Measurements from ENCODE around the gene VTA1.

Gene VTA1

DNA sequence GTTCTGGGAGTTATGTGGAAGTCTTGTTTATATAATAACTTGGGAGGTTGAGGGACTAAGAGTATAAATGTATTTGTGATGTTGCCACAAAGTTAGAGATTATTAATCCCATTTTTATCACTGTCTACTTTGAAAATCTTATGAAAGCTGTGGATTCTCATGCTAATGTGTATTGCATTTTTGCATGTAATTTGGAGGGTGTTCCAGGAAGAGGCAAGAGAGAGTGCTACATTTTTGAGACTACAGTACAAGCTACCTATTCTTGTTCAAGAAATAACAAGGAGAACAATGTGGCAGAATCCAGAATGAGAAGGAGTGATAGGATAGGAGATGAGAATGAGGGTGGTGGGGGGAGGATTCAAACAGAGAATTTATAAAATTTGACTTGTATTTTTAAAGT is 34.9 kb downstream of the VTA1 start:
- no peaks in the 10 kb centered on the region for H3K79me2 ChIP-seq (ENCODE audit: insufficient read depth, low read depth)
- H3K4me3 ChIP-seq (IDR thresholded peaks at IDR 0.05; ENCODE audit: insufficient read depth, low read depth, low read length): no peak overlapping the region
- H2AFZ ChIP-seq (ENCODE audit: low read depth): no peak overlapping the region
- no peak overlapping the region for H3K9ac ChIP-seq
- H4K20me1 ChIP-seq (ENCODE audit: insufficient read depth): no peaks in the 10 kb centered on the region
- H3K4me1 ChIP-seq (ENCODE audit: low read depth, poor library complexity, severe bottlenecking): no peaks in the 10 kb centered on the region
- no peaks in the 10 kb centered on the region for H3K27me3 ChIP-seq (ENCODE audit: insufficient read depth, low read depth)
- TF ChIP-seq, protein P1, sequence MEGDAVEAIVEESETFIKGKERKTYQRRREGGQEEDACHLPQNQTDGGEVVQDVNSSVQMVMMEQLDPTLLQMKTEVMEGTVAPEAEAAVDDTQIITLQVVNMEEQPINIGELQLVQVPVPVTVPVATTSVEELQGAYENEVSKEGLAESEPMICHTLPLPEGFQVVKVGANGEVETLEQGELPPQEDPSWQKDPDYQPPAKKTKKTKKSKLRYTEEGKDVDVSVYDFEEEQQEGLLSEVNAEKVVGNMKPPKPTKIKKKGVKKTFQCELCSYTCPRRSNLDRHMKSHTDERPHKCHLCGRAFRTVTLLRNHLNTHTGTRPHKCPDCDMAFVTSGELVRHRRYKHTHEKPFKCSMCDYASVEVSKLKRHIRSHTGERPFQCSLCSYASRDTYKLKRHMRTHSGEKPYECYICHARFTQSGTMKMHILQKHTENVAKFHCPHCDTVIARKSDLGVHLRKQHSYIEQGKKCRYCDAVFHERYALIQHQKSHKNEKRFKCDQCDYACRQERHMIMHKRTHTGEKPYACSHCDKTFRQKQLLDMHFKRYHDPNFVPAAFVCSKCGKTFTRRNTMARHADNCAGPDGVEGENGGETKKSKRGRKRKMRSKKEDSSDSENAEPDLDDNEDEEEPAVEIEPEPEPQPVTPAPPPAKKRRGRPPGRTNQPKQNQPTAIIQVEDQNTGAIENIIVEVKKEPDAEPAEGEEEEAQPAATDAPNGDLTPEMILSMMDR (conservative IDR thresholded peaks at IDR 0.05; ENCODE audit: low read depth, low read length): no peak
- no peak overlapping the region for H3K4me2 ChIP-seq
- no peak overlapping the region for H3K27ac ChIP-seq
- no peaks in the 10 kb centered on the region; the same call in 1 of the 2 replicates for H3K36me3 ChIP-seq (ENCODE audit: insufficient read depth)

GRCh38 chr6:142183351-142183750 is 36.3 kb downstream of the VTA1 start:
- Histone ChIP-seq H3K36me3 (ENCODE audit: insufficient read depth) (no peaks in the 10 kb centered on the region), H3K4me2 (no peak overlapping the region), H3K27ac (no peak overlapping the region), H4K20me1 (ENCODE audit: insufficient read depth) (no peaks in the 10 kb centered on the region), H3K79me2 (ENCODE audit: insufficient read depth, low read depth) (no peaks in the 10 kb centered on the region), H3K27me3 (ENCODE audit: insufficient read depth, low read depth) (no peaks in the 10 kb centered on the region), H3K4me1 (ENCODE audit: low read depth, poor library complexity, severe bottlenecking) (no peaks in the 10 kb centered on the region), H2AFZ (ENCODE audit: low read depth) (no peak overlapping the region), H3K9ac (no peak overlapping the region), H3K4me3 (IDR thresholded peaks at IDR 0.05; ENCODE audit: insufficient read depth, low read depth, low read length) (no peak overlapping the region)
- TF ChIP-seq, protein P1 (conservative IDR thresholded peaks at IDR 0.05; ENCODE audit: low read depth, low read length): no peak

- Histone ChIP-seq H3K79me2 (ENCODE audit: insufficient read depth, low read depth) (no peaks in the 10 kb centered on the region), H3K4me2 (no peak overlapping the region), H3K4me3 (IDR thresholded peaks at IDR 0.05; ENCODE audit: insufficient read depth, low read depth, low read length) (no peak overlapping the region), H4K20me1 (ENCODE audit: insufficient read depth) (no peaks in the 10 kb centered on the region), H3K9ac (no peak overlapping the region), H3K36me3 (ENCODE audit: insufficient read depth) (no peaks in the 10 kb centered on the region), H3K27me3 (ENCODE audit: insufficient read depth, low read depth) (no peaks in the 10 kb centered on the region), H2AFZ (ENCODE audit: low read depth) (no peak overlapping the region), H3K4me1 (ENCODE audit: low read depth, poor library complexity, severe bottlenecking) (no peaks in the 10 kb centered on the region), H3K27ac (no peak overlapping the region)
- TF ChIP-seq, protein P1 (conservative IDR thresholded peaks at IDR 0.05; ENCODE audit: low read depth, low read length): no peak
Observed at GRCh38 chr6:142184307-142184706, 37.2 kb downstream of the VTA1 start.

- Histone ChIP-seq H3K4me1 (ENCODE audit: low read depth, poor library complexity, severe bottlenecking) (no peaks in the 10 kb centered on the region), H2AFZ (ENCODE audit: low read depth) (no peak overlapping the region), H3K9ac (no peak overlapping the region), H3K27ac (no peak overlapping the region), H3K4me3 (IDR thresholded peaks at IDR 0.05; ENCODE audit: insufficient read depth, low read depth, low read length) (no peak overlapping the region), H3K79me2 (ENCODE audit: insufficient read depth, low read depth) (no peaks in the 10 kb centered on the region), H3K36me3 (ENCODE audit: insufficient read depth) (no peaks in the 10 kb centered on the region), H3K4me2 (no peak overlapping the region), H4K20me1 (ENCODE audit: insufficient read depth) (no peaks in the 10 kb centered on the region), H3K27me3 (ENCODE audit: insufficient read depth, low read depth) (no peaks in the 10 kb centered on the region)
- TF ChIP-seq, protein P1 (conservative IDR thresholded peaks at IDR 0.05; ENCODE audit: low read depth, low read length): no peak
Observed at GRCh38 chr6:142185641-142186040, 38.6 kb downstream of the VTA1 start.
